NT2/D1 (cell line): Measurements from ENCODE around the gene CD93.

Source experiments
- DNase-seq: peaks from one replicate; pipeline ENCODE4 v3.0.0-alpha.2; 2011; ENCODE audit warnings: low read depth, low spot score
- H3K27me3 ChIP-seq: 2 replicates; pipeline ENCODE4 v1.6.0; 2011; ENCODE audit warnings: mild to moderate bottlenecking; ENCODE audit not compliant: insufficient read length, insufficient read depth
- H3K36me3 ChIP-seq: 2 replicates; pipeline ENCODE4 v1.6.1; 2011; ENCODE audit warnings: mild to moderate bottlenecking, low read length, mixed read lengths; ENCODE audit not compliant: insufficient read depth, insufficient read length
- H3K4me1 ChIP-seq: 2 replicates; pipeline ENCODE4 v1.5.1; 2011; ENCODE audit not compliant: insufficient read depth, insufficient read length
- H3K4me3 ChIP-seq: 2 replicates; pipeline ENCODE4 v1.5.1; 2011; ENCODE audit warnings: low read depth; ENCODE audit not compliant: insufficient read length
- H3K9ac ChIP-seq: 2 replicates; pipeline ENCODE4 v1.6.0; 2011; ENCODE audit warnings: low read depth; ENCODE audit not compliant: insufficient read length
- H3K9me3 ChIP-seq: 2 replicates; pipeline ENCODE4 v1.5.1; 2011; ENCODE audit warnings: mild to moderate bottlenecking, low read length; ENCODE audit not compliant: insufficient read depth
- SUZ12 ChIP-seq: IDR thresholded peaks from 2 replicates; pipeline ENCODE4 v1.6.1; 2011; ENCODE audit not compliant: insufficient read length, insufficient read depth; ENCODE audit errors: extremely low read depth
- YY1 ChIP-seq: IDR thresholded peaks from 2 replicates; pipeline ENCODE4 v1.6.1; 2011; ENCODE audit not compliant: insufficient read length, insufficient read depth
- ZNF274 ChIP-seq: IDR thresholded peaks from 2 replicates; pipeline ENCODE4 v1.6.1; 2011; ENCODE audit warnings: mild to moderate bottlenecking, low read depth, low read length

CD93 gene

DNA sequence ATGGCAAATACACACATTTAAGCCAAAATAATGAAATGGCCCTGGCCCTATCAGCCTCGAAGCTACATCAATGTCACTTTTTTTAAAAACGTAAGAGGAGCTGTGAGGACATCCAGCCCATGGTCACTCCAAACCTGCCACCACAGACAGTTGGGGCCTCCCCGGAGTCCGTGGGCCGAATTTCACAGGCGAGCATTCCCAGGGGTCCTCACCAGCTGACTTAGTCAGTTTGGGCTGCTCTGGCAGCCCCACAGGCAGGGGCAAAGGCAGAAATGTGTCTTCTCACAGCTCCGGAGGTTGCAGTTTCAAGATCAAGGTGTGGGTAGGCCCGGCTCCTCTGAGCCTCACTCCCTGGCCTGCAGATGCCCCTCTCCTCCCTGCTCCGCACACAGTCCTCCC lies 25.8 kb upstream of the CD93 start:
- no peak for DNase-seq
- Histone ChIP-seq H3K9ac (no peak overlapping the region), H3K36me3 (no peaks in the 10 kb centered on the region), H3K9me3 (no peaks in the 10 kb centered on the region), H3K4me3 (no peak overlapping the region), H3K4me1 (no peaks in the 10 kb centered on the region), H3K27me3 (no peaks in the 10 kb centered on the region)
- no peak for TF ChIP-seq YY1
- no peak for TF ChIP-seq ZNF274
- TF ChIP-seq SUZ12, result no peak

DNA sequence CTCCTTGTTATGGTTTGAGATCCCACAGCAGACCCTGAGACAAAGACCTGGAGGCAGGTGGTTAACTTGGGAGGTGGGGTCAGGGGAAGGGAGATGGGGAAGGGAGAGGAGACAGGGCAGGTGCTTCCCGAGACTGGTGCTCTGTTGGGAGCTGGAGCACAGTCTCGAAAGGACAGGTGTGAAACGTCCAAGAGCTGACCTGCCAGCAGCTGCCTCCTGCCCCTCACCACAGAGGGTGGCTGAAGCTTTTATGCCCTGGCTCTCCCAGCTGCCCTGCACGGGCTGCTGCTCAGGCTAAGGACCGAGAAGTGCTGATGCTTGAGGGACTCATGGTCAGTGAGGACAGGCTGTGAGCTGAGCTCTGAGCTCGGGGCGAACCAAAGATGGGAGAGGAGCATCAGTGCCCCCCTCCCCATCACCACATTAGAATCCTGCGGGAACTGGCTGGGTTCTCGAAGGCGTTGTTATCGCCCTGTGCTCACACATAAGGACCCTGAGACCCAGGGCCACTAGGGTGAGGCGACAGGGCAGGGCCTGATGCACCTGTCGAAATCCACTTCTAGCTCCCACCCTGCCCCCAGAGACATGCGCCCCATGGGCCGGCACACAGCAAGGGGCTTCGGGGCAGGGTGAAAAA lies 25.3 kb upstream of the CD93 start:
- no peaks in the 10 kb centered on the region for H3K9me3 ChIP-seq
- H3K36me3 ChIP-seq, result no peaks in the 10 kb centered on the region
- H3K27me3 ChIP-seq, result no peaks in the 10 kb centered on the region
- H3K9ac ChIP-seq, result no peak overlapping the region
- no peak for DNase-seq
- TF ChIP-seq SUZ12 (no peak), ZNF274 (no peak)
- no peak overlapping the region for H3K4me3 ChIP-seq
- H3K4me1 ChIP-seq, result no peaks in the 10 kb centered on the region

DNA sequence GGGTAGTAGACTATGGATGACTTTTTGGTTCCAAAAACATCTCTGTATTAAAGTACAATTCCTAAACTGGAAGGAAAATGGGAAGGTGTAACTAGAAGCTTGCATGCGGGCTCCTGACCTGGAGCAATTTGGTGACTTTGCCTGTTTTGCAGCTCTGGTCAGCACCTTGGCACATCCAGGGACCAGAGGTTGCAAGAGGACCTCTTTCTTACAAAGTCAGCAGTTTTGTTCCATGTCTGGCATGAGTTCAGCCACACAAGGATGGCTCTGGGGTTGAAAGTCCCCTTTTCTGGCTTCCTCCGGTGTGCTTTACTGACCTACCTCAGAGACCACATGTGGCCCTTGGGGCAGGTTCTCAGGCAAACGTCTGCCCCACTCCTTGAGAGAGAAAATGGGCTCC lies 22.7 kb upstream of the CD93 start:
- H3K9ac ChIP-seq, result no peak overlapping the region
- DNase-seq, result no peak
- H3K27me3 ChIP-seq, result no peaks in the 10 kb centered on the region
- no peaks in the 10 kb centered on the region for H3K9me3 ChIP-seq
- no peaks in the 10 kb centered on the region for H3K36me3 ChIP-seq
- TF ChIP-seq YY1 (no peak), SUZ12 (no peak), ZNF274 (no peak)
- no peak overlapping the region for H3K4me3 ChIP-seq
- H3K4me1 ChIP-seq, result no peaks in the 10 kb centered on the region

DNA sequence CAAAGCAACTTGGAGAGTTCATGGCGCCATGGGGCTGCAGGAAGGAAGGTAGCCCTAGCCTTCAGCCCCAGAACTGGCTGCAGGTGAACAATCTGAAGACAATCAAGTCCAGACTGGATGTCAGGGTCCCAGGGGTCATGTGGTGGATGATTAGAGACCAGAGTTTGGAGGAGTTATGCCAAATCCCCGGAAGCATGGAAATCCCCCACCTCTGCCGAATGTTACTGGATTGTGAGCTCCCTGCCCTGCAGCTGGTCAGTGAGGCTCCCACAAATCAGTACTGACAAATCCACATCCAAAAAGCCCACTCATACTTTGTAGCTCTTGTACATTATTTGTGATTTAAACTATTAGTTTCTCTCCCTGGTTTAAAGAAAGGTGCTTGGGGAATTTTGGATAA lies 21.3 kb upstream of the CD93 start:
- Histone ChIP-seq H3K9ac (no peak overlapping the region), H3K9me3 (no peaks in the 10 kb centered on the region), H3K4me3 (no peak overlapping the region), H3K36me3 (no peaks in the 10 kb centered on the region), H3K27me3 (no peaks in the 10 kb centered on the region), H3K4me1 (no peaks in the 10 kb centered on the region)
- TF ChIP-seq YY1 (no peak), SUZ12 (no peak), ZNF274 (no peak)
- no peak for DNase-seq

DNA sequence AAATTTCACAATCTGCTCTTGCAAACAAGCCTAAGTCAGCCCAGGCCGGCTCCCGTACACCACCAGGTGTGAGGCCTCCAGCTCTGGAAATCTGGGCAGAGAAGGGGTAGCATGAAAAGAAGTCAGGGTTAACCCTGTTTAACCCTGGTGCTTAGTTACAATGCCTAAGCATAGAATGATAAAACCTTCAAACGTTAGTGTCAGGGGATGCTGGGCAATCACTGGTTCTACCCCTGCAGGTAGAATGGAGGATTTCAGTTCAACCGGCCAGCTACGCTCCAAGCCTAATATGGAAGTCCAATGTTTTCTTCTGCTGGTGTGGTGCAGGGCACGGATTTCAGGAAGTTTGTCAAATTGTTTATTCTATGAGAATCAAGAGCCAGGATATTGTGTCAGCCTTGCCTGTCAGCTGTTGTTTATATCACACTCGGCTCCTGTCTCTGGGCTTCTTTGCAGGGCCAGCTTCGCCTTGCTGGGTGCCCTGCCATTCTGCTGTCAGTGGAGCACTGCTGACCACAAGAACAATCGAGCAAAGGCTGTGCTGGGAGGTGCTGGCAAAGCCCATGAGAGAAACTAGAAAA lies 20.2 kb upstream of the CD93 start:
- Histone ChIP-seq H3K9ac (no peak overlapping the region), H3K9me3 (no peaks in the 10 kb centered on the region), H3K4me1 (no peaks in the 10 kb centered on the region), H3K36me3 (no peaks in the 10 kb centered on the region), H3K4me3 (no peak overlapping the region), H3K27me3 (no peaks in the 10 kb centered on the region)
- DNase-seq, result no peak
- no peak for TF ChIP-seq YY1
- TF ChIP-seq ZNF274, result no peak
- no peak for TF ChIP-seq SUZ12

- no peaks in the 10 kb centered on the region for H3K9me3 ChIP-seq
- H3K27me3 ChIP-seq, result no peaks in the 10 kb centered on the region
- TF ChIP-seq ZNF274, result no peak
- TF ChIP-seq YY1, result no peak
- no peak for TF ChIP-seq SUZ12
- H3K4me3 ChIP-seq, result no peak overlapping the region
- H3K9ac ChIP-seq, result no peak overlapping the region
- no peaks in the 10 kb centered on the region for H3K4me1 ChIP-seq
- no peak for DNase-seq
- H3K36me3 ChIP-seq, result no peaks in the 10 kb centered on the region
Observed at GRCh38 chr20:23105193-23105592, 19.1 kb upstream of the CD93 start.

GRCh38 chr20:23103284-23104018 lies 17.3 kb upstream of the CD93 start:
- TF ChIP-seq SUZ12, result no peak
- no peak for TF ChIP-seq ZNF274
- TF ChIP-seq YY1, result no peak
- Histone ChIP-seq H3K9ac (no peak overlapping the region), H3K4me1 (no peaks in the 10 kb centered on the region), H3K9me3 (no peaks in the 10 kb centered on the region), H3K36me3 (no peaks in the 10 kb centered on the region), H3K27me3 (no peaks in the 10 kb centered on the region), H3K4me3 (no peak overlapping the region)
- no peak for DNase-seq
